GM21515 (cell line): ENCODE results near the gene SLC41A3.
A peak's percentile ranks its signal among the peaks of the same experiment; 100 is the strongest.

Experiments used
- ATAC-seq: cut with Tn5 transposase; IDR thresholded peaks from one replicate; pipeline ENCODE4 v1.9.1; 2021; ENCODE audit not compliant: unreplicated experiment

SLC41A3 gene

DNA sequence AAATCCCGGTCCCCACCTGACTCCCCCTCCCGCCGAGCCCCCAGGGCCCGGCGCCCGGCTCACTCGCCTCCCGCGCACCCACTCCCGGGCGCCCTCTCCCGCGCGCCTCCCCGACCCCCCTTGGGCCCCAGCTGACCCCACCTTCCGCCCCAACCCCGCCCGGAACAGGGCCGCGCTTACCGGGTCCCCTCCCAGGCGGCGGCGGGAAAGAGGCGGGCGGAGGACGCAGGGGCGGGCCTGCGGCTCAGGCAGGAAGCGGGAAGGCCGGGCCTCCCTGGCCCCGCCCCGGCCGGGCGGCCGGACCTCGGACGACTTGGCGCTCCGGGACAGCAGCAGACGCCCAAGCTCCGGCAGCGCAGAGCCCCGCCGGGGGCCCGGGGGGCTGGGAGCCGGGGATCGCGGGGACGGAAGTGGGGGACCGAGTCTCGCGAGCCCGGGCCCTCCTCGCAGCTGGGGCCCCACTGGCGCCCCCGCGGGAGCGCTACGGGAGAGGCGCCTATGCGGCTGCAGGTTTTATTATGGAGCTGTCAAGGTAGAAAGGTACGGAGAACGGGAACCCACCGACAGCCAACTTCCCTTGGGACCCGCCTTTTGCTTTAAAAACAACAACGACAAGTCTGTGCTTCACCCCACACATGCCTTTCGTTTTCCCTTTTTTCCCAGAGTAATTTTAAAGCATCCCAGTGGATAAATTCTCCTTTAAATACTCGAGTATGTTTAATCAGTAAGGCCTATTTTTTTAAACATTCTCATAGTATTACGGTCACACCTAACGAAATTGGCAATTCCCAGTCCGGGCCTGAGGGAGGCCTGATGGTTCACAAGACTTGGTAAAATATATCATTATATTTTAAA lies at the start of gene SLC41A3:
Gene SLC41A3 (minus strand): TSS at position 212 of the 855 bp plus-strand sequence. CDS start 15,905 bp downstream, outside the sequence.
- peak; percentile 97 for ATAC-seq

- no peak for ATAC-seq
These were observed 49.7 kb upstream of the SLC41A3 start for GRCh38 chr3:126133606-126134005.

DNA sequence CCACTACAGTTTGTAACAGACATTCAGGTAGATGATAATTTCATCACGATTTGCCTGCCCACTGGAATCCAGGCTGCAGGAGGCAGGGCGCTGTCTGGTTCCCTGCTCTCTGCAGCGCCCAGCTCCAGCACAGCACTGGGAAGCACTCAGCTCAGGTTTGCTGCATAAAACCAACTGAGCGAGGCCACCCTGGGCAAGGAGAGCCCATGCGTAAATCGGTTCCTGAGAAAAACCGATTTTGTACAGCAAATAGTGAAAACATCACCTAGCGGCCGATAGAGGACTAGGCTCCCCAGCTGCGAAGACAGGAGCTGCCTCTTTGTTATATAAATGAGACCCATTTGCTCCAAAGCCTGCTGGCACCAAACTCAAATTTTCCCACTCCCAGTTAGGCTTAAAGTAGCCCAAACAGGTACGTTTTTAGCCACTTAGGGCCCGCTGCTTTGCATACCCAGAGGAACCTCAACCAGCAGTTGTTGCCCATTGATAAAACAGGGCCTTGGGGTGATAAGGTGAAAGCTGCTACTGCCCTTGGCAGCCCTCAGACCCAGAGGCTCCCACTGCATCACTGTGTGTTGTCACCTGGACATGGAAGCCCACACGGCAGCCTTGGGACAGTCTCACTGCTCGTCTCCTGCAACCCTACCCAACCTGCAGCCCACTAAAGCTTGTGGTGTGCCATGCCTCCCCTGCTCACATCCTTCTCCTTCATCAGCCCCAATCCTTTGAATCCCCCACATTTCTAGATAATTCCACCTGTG lies 49.0 kb upstream of the SLC41A3 start:
- ATAC-seq: no peak

GRCh38 chr3:126131881-126132750 lies 48.2 kb upstream of the SLC41A3 start:
- ATAC-seq: no peak

GRCh38 chr3:126130981-126131745 lies 47.2 kb upstream of the SLC41A3 start:
- ATAC-seq: no peak

GRCh38 chr3:126130081-126130855 lies 46.3 kb upstream of the SLC41A3 start:
- ATAC-seq: no peak

DNA sequence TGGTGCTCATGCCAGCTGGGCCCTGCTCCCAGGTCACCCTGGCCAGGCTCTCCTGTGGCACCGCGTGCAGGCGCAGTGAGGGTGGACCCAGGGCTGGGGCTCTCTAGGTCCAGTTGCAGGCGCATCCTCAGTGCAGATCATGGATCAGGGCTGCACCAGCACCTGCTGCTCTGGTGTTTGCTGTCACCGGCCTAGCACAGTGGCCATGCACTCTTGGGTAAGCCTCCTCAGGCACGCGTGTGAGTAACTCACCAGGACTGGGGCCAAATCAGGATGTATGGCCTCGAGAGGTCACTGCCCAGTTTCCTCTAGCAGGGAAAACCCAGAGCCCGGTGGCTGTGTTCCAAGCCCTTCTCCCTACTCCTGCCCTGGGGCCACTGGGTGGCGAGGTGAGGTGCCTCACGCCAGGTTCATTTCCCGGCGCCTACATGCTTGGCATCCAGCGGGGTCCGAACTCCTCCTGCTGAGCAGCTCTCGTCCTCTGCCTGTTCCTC lies 45.5 kb upstream of the SLC41A3 start:
- ATAC-seq: no peak

GRCh38 chr3:126128504-126129397 lies 44.8 kb upstream of the SLC41A3 start:
- ATAC-seq: no peak

DNA sequence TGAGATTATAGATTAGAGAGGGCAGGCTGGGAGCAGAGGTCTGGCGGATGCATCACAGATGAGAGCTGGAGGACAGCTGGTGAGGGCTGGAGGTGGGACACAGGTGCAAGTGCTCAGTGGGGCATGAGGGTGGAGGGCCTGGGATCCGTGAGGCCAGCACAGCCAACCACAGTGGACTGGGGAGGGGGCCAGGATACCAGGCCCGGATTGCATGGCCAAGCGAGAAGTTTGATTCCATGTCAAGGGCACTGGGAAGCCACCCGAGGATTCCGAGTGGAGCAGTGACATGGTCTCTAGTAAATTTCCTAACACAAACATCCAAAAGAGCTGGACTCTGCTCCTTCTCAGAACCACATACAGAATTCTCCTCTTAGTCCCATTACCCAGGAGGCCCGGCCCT lies 44.0 kb upstream of the SLC41A3 start:
- no peak for ATAC-seq

DNA sequence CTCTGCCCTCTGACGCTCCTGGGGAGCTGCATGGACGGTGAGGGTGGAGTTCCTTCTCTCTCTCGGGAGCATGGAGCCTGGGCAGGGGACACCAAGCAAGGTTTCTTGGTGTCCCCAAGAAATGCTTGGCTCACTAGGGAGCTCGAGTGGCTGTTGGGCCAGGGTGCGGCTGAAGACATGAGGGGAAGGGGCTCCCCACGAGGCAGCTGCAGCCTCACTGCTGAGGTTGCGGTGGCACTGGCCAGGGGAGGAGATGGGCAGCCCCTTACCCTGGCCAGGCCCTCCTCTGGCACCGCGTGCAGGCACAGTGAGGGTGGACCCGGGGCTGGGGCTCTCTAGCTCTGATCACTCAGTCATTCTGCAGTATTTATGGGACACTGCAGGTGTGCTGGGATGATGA lies 43.5 kb upstream of the SLC41A3 start:
- ATAC-seq: no peak

DNA sequence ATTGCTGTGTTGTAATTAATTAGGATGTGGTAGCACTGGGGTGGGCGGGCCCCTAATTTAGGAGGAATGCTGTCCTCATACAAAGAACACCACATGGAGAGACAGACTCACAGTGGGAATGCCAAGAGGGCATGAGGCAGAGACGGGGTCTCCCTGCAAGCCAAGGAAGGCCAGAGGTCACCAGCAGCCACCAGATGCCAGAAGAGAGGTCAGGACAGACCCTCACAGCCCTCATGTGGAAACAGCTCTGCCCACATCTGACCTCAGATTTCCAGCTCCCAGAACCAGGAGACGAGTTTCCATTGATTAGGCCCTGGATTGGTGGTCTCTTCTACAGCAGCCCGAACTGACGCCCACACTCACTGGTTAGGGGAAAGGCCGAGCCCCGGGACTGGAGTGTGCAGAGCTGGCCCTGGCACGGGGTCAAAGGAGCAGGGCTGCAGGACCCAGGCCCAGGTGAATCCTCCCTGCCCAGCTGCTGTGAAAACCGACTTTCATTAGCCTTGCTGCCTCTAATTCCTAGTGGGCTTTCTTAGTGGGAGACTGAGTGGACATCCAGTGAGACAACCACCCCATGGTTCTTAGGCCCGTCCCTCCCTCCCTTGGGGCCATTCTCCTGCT lies 43.0 kb upstream of the SLC41A3 start:
- no peak for ATAC-seq

- ATAC-seq: no peak
These were observed 42.4 kb upstream of the SLC41A3 start for GRCh38 chr3:126126286-126126685.

GRCh38 chr3:126125781-126126251 lies 41.9 kb upstream of the SLC41A3 start:
- no peak for ATAC-seq

GRCh38 chr3:126125341-126125740 lies 41.4 kb upstream of the SLC41A3 start:
- ATAC-seq: no peak

GRCh38 chr3:126124896-126125295 lies 41.0 kb upstream of the SLC41A3 start:
- no peak for ATAC-seq

DNA sequence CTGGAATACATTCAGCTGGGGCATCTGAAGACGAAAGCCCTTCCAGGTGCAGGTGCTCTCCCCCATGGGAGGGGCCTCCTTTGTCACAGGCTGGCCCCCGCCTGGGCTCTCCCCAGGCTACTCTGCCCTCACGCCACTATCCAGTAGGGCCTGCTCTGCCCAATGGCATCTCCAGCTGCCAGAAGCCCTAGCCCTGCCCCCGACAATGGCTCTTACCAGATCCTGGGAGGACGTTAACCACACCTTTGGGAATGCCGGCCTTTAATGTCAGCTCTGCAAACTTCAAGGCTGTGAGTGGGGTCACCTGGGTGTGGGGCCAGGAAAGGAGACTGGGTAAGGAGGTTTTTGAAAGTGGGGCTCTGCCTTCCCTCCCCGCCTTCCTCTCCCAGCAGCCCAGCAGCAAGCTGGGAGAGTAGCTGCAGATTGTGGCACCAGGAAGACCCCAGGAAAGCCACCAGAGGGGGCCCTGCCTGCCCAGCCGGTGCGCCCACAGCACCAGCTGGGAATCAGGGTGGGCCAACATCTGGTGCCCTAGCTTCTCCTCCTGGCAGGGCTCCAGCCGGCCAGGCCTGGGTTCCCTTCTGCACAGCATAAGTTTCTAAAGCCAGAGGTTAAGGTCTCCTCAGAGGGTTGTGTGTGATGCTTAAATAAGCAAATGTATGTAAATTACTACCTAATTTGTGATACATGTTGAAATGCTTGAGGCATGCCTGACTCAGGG lies 40.4 kb upstream of the SLC41A3 start:
- no peak for ATAC-seq

DNA sequence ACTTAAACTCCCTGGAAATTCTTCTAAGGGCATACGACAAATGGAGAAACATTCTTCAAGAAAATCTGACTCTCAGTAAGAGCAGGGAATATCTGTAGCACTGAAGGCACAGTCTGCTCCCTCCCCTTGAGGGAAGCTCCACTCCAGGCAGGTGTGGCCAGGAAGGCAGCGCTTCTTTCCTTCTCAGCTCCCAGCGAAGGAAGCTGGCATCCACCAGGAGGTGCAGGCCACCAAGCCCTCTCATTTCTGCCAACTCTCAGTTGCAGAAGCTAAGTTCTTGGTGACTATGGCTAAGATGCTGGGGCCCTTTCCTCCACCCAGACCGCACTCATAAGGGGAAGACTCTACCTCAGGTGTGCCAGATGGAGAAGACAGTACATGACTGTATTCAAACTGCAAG lies 37.7 kb upstream of the SLC41A3 start:
- ATAC-seq: no peak
